Activated CD4-positive, CD25-positive, alpha-beta regulatory T cell treated with anti-CD3 and anti-CD28 coated beads, Interleukin-2, amount 50 U/mL, for 16 hours (primary cell): ENCODE measurements around the gene ZNF280A.
"Not testable (repeated sequence)": the region's sequence is repeated elsewhere in the genome, so short reads cannot be mapped to it uniquely, and the experiment has no call there.

Experiments
- DNase-seq: peaks from one replicate; pipeline ENCODE4 v3.0.0-alpha.2; 2020; ENCODE audit warnings: low read depth, low spot score

ZNF280A gene

DNA sequence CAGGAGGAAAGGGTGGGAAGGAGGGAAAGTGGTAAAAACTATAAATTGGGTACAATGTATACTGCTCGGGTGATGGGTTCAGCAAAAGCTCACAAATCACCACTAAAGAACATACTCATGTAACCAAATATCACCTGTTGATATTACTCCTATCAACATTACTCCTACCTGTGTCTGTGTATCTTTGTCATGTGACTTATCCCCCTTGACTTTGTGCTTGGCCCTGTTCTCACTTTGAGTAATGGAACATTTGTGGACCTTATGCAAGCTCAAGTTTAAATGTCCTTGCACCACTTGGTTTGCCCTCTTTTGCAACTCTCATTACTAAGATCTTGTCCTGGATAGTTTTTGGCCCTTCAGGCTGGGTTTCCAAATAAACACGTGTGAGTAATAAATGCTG lies 50.5 kb downstream of the ZNF280A start:
- DNase-seq, result no peak

GRCh38 chr22:22468794-22469469 lies 51.1 kb downstream of the ZNF280A start:
- not testable (repeated sequence) for DNase-seq

GRCh38 chr22:22467112-22467511 lies 53.0 kb downstream of the ZNF280A start:
- DNase-seq, result no peak

- DNase-seq, result no peak
Observed at GRCh38 chr22:22465782-22466181, 54.3 kb downstream of the ZNF280A start.

- DNase-seq, result no peak
Observed at GRCh38 chr22:22465094-22465602, 54.9 kb downstream of the ZNF280A start.

GRCh38 chr22:22464541-22465054 lies 55.5 kb downstream of the ZNF280A start:
- no peak for DNase-seq

GRCh38 chr22:22463855-22464540 lies 56.1 kb downstream of the ZNF280A start:
- DNase-seq, result peak; percentile 17
